ENCODE data around the gene SSBP3.

SSBP3 gene

GRCh38 chr1:54221113-54221834 is 184.9 kb downstream of the SSBP3 start:
- no peaks in the 10 kb centered on the region for H3K4me1 ChIP-seq (ENCODE audit: insufficient read depth, low read length)

DNA sequence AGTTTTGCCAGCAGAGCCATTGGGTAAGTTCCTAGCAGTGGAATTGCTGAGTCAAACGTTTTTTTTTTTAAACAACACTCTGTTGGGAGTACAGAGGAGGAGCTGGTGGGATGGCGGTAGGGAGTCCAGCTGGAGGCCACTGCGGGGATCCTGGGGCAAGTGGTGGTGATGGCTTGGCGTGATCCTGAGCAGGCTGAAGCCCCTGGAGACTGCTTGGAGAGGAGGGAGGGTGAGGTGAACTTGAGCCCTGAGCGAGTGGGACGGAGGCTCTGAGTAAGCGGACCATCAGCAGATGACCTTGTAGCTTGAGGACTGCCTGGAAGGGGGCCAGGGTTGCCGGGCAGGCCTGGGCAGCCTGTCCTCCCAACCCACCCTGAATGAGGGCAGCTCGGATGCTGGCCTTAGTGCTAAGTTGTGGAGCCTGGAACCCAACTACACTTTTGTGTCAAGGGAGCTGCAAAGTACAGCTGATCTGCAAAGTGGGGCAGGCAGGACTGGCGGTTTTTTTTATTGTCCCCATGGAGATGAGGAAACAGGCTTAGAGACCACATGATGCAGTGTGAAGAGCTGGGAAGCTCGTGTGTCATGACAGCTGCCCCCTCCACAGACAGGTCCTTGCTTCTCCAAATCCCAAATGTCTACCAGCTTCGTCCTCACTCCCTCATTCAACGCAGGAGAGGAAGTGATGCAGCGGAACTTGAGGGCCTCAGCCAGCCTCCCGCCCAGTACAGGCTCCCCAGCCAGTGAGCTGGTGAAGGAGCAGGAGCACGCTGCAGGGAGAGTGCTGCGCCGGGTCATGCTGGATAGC is 186.0 kb downstream of the SSBP3 start:
- Histone ChIP-seq H4K20me1 (ENCODE audit: insufficient read depth, low read length) (peaks cover 12% of the 10 kb centered on the region; the same call in 1 of the 2 replicates), H3K4me2 (ENCODE audit: insufficient read depth, low read length) (no peak overlapping the region), H3K27me3 (ENCODE audit: insufficient read depth, low read length, poor library complexity) (no peaks in the 10 kb centered on the region), H3K79me2 (ENCODE audit: insufficient read depth, low read length) (no peaks in the 10 kb centered on the region), H3K27ac (ENCODE audit: low read length) (no peak overlapping the region), H3K36me3 (ENCODE audit: insufficient read depth, low read length) (peaks cover 68% of the 10 kb centered on the region), H2AFZ (ENCODE audit: low read depth, low read length) (no peak overlapping the region), H3K9ac (ENCODE audit: low read depth, low read length) (no peak overlapping the region), H3K9me3 (ENCODE audit: insufficient read depth, low read length, severe bottlenecking) (no peaks in the 10 kb centered on the region), H3K4me3 (ENCODE audit: low read depth in 1 of 2, low read length in 2 of 2) (no peak overlapping the region), H3K4me1 (ENCODE audit: insufficient read depth, low read length) (no peaks in the 10 kb centered on the region)
- DNase-seq (no peak), ATAC-seq (ENCODE audit: insufficient read depth, low read depth) (no peak)
- no peak for TF ChIP-seq EZH2 (IDR thresholded peaks at IDR 0.05; ENCODE audit: borderline replicate concordance, low read depth, low read length, severe bottlenecking)
- TF ChIP-seq, protein P1, sequence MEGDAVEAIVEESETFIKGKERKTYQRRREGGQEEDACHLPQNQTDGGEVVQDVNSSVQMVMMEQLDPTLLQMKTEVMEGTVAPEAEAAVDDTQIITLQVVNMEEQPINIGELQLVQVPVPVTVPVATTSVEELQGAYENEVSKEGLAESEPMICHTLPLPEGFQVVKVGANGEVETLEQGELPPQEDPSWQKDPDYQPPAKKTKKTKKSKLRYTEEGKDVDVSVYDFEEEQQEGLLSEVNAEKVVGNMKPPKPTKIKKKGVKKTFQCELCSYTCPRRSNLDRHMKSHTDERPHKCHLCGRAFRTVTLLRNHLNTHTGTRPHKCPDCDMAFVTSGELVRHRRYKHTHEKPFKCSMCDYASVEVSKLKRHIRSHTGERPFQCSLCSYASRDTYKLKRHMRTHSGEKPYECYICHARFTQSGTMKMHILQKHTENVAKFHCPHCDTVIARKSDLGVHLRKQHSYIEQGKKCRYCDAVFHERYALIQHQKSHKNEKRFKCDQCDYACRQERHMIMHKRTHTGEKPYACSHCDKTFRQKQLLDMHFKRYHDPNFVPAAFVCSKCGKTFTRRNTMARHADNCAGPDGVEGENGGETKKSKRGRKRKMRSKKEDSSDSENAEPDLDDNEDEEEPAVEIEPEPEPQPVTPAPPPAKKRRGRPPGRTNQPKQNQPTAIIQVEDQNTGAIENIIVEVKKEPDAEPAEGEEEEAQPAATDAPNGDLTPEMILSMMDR (IDR thresholded peaks at IDR 0.05; ENCODE audit: borderline replicate concordance, extremely low read depth, low read length, poor library complexity, severe bottlenecking) = no peak

More at GRCh38 chr1:54221113-54221834, 184.9 kb downstream of the SSBP3 start:
- Histone ChIP-seq H3K36me3 (ENCODE audit: insufficient read depth, low read length) (peaks cover 66% of the 10 kb centered on the region), H3K27ac (ENCODE audit: low read length) (no peak overlapping the region), H3K27me3 (ENCODE audit: insufficient read depth, low read length, poor library complexity) (no peaks in the 10 kb centered on the region), H3K9ac (ENCODE audit: low read depth, low read length) (no peak overlapping the region), H3K4me3 (ENCODE audit: low read depth in 1 of 2, low read length in 2 of 2) (no peak overlapping the region), H3K9me3 (ENCODE audit: insufficient read depth, low read length, severe bottlenecking) (no peaks in the 10 kb centered on the region), H2AFZ (ENCODE audit: low read depth, low read length) (no peak overlapping the region), H4K20me1 (ENCODE audit: insufficient read depth, low read length) (peaks cover 12% of the 10 kb centered on the region; the same call in 1 of the 2 replicates), H3K79me2 (ENCODE audit: insufficient read depth, low read length) (no peaks in the 10 kb centered on the region), H3K4me2 (ENCODE audit: insufficient read depth, low read length) (no peak overlapping the region)
- DNase-seq = no peak
- peak; percentile 8; the same call in 1 of the 3 replicates for ATAC-seq (ENCODE audit: insufficient read depth, low read depth)
- TF ChIP-seq, protein P1 (IDR thresholded peaks at IDR 0.05; ENCODE audit: borderline replicate concordance, extremely low read depth, low read length, poor library complexity, severe bottlenecking) = no peak
- TF ChIP-seq EZH2 (IDR thresholded peaks at IDR 0.05; ENCODE audit: borderline replicate concordance, low read depth, low read length, severe bottlenecking) = no peak

DNA sequence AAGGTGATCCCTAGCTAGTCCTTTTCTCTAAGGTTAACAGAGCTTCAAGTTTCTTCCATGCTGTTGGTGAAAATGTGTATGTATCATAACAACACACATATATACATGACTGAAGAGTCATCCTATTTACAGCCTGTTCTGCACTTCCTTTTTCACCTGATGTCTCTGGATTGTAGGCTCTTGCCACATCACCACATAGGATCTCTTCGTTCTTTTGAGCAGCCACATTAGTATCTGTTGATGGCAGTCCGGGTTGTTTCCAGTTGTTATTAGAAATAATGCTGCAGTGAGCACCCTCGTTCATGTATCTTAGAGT is 186.5 kb downstream of the SSBP3 start:
- TF ChIP-seq, protein P1 (IDR thresholded peaks at IDR 0.05; ENCODE audit: borderline replicate concordance, extremely low read depth, low read length, poor library complexity, severe bottlenecking) = no peak
- no peak for TF ChIP-seq EZH2 (IDR thresholded peaks at IDR 0.05; ENCODE audit: borderline replicate concordance, low read depth, low read length, severe bottlenecking)
- Histone ChIP-seq H3K79me2 (ENCODE audit: insufficient read depth, low read length) (no peaks in the 10 kb centered on the region), H3K4me3 (ENCODE audit: low read depth in 1 of 2, low read length in 2 of 2) (no peak overlapping the region), H2AFZ (ENCODE audit: low read depth, low read length) (no peak overlapping the region), H3K4me1 (ENCODE audit: insufficient read depth, low read length) (no peaks in the 10 kb centered on the region), H3K36me3 (ENCODE audit: insufficient read depth, low read length) (peaks cover 70% of the 10 kb centered on the region), H3K27me3 (ENCODE audit: insufficient read depth, low read length, poor library complexity) (no peaks in the 10 kb centered on the region), H3K4me2 (ENCODE audit: insufficient read depth, low read length) (no peak overlapping the region), H4K20me1 (ENCODE audit: insufficient read depth, low read length) (peaks cover 12% of the 10 kb centered on the region; the same call in 1 of the 2 replicates), H3K9ac (ENCODE audit: low read depth, low read length) (no peak overlapping the region), H3K27ac (ENCODE audit: low read length) (no peak overlapping the region), H3K9me3 (ENCODE audit: insufficient read depth, low read length, severe bottlenecking) (no peaks in the 10 kb centered on the region)
- no peak for DNase-seq
- ATAC-seq (ENCODE audit: insufficient read depth, low read depth) = no peak

Measured in DND-41 (cell line).